Stimulated activated CD8-positive, alpha-beta memory T cell treated with anti-CD3 and anti-CD28 coated beads, Interleukin-7, amount 100 ng/mL, for 48 hours (primary cell): ENCODE data around the gene BCLAF1.

Source experiments
- DNase-seq, 2 donors: peaks; one replicate each; pipeline ENCODE4 v3.0.0-alpha.2; 2020; ENCODE audit warnings: low read depth in 1 of 2; ENCODE audit errors: extremely low read depth in 1 of 2

BCLAF1 gene

DNA sequence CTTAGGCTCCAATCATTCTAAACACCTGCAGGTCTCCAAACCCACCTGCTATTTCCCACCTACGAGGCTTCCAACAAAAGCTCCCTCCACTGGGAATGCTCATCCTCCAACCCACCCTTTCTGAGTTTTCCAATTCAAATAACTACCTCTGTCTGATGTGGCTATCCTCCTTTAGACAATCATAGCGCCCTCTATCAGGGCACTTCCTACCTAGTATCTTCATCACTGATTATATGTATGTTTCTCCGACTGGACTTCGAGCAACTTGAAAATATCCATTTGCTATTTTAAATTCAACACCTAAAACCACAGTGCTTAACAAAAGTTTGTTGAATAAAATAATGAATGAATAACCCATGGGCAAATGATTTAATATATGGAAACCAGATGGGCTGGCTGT, 80.9 kb downstream of the BCLAF1 start:
- DNase-seq, result no peak
